ENCODE data around the gene MCHR1. TPM values are rescaled to one million over a fixed set of nuclear protein-coding genes. Genes with fewer than 3 reads are reported as not detected.
"Not testable (repeated sequence)": the region's sequence is repeated elsewhere in the genome, so short reads cannot be mapped to it uniquely, and the experiment has no call there.

The MCHR1 gene
- total RNA-seq, 1 donor from 2014 or later: not detected

- no peaks in the 10 kb centered on the region for H3K27me3 ChIP-seq
- no peaks in the 10 kb centered on the region for H3K36me3 ChIP-seq
- H3K9me3 ChIP-seq: no peaks in the 10 kb centered on the region
- no peak for ATAC-seq
- no peak overlapping the region for H3K4me3 ChIP-seq
- H3K4me1 ChIP-seq: no peaks in the 10 kb centered on the region
- no peak for DNase-seq
- intact Hi-C loops (cut with DNase I): no loop called here
- no peak overlapping the region for H3K27ac ChIP-seq
- TF ChIP-seq, protein P1, sequence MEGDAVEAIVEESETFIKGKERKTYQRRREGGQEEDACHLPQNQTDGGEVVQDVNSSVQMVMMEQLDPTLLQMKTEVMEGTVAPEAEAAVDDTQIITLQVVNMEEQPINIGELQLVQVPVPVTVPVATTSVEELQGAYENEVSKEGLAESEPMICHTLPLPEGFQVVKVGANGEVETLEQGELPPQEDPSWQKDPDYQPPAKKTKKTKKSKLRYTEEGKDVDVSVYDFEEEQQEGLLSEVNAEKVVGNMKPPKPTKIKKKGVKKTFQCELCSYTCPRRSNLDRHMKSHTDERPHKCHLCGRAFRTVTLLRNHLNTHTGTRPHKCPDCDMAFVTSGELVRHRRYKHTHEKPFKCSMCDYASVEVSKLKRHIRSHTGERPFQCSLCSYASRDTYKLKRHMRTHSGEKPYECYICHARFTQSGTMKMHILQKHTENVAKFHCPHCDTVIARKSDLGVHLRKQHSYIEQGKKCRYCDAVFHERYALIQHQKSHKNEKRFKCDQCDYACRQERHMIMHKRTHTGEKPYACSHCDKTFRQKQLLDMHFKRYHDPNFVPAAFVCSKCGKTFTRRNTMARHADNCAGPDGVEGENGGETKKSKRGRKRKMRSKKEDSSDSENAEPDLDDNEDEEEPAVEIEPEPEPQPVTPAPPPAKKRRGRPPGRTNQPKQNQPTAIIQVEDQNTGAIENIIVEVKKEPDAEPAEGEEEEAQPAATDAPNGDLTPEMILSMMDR (IDR thresholded peaks at IDR 0.05): no peak
Measured at GRCh38 chr22:40718250-40719204, 39.2 kb downstream of the MCHR1 start.

- Histone ChIP-seq H3K4me3 (no peak overlapping the region), H3K27me3 (no peaks in the 10 kb centered on the region), H3K9me3 (no peaks in the 10 kb centered on the region), H3K4me1 (no peaks in the 10 kb centered on the region), H3K27ac (no peak overlapping the region), H3K36me3 (no peaks in the 10 kb centered on the region)
- no peak for DNase-seq
- intact Hi-C loops (cut with DNase I): no loop called here
- TF ChIP-seq, protein P1 (IDR thresholded peaks at IDR 0.05): no peak
- no peak for ATAC-seq
Measured at GRCh38 chr22:40719599-40719998, 40.3 kb downstream of the MCHR1 start.

DNA sequence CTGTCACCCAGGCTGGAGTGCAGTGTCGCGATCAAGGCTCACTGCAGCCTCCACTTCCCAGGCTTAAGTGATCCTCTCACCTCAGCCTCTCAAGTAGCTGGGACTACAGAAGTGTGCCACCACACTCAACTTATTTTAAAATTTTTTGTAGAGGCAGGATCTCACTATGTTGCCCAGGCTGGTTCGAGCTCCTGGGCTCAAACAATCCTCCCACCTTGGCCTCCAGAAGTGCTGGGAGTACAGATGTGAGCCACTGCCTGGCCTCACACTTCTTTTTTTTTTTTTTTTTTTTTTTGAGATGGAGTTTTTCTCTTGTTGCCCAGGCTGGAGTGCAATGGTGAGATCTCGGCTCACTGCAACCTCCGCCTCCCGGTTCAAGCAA lies 40.9 kb downstream of the MCHR1 start:
- DNase-seq; H3K4me3 ChIP-seq; H3K9me3 ChIP-seq; H3K27ac ChIP-seq; H3K4me1 ChIP-seq; ATAC-seq; H3K36me3 ChIP-seq; intact Hi-C loops (cut with DNase I); H3K27me3 ChIP-seq: not testable (repeated sequence)

GRCh38 chr22:40720538-40721256 lies 41.4 kb downstream of the MCHR1 start:
- TF ChIP-seq, protein P1 (IDR thresholded peaks at IDR 0.05): no peak
- Histone ChIP-seq H3K4me1 (no peaks in the 10 kb centered on the region), H3K27me3 (no peaks in the 10 kb centered on the region), H3K36me3 (no peaks in the 10 kb centered on the region), H3K27ac (no peak overlapping the region), H3K9me3 (no peaks in the 10 kb centered on the region), H3K4me3 (no peak overlapping the region)
- ATAC-seq (no peak), DNase-seq (no peak)
- intact Hi-C loops (cut with DNase I): no loop called here

- Histone ChIP-seq H3K27ac (no peak overlapping the region), H3K27me3 (no peaks in the 10 kb centered on the region), H3K36me3 (no peaks in the 10 kb centered on the region), H3K9me3 (no peaks in the 10 kb centered on the region), H3K4me3 (no peak overlapping the region), H3K4me1 (no peaks in the 10 kb centered on the region)
- ATAC-seq: no peak
- TF ChIP-seq, protein P1 (IDR thresholded peaks at IDR 0.05): no peak
- no peak for DNase-seq
- intact Hi-C loops (cut with DNase I): no loop called here
Measured at GRCh38 chr22:40721266-40721665, 42.0 kb downstream of the MCHR1 start.

DNA sequence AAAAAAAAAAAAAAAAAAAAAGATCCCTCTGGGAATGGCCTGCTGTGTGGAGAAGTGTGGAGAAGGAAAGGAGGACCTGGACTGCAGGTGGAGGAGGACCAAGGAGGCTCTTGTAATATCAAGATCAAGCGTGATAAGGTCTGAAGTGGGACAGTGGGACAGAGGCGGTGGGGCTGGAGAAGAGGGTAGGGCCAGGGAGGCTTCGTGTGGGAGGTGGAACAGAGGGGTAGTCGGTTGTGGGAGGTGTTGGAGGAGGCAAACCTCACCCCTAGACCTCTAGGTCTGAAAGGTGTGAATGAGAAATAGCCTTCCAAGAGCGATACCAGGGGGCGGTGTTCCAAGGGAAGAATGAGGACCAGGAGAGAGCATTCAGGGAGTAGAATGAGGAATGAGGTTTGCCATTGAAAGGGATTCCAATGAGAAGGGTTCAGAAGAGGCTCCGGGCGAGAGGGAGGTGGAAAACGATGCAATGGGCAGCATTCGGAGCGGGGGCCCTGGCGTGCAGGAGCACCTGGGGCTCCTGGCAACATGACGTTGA lies 44.2 kb downstream of the MCHR1 start:
- no peak for DNase-seq
- H3K27me3 ChIP-seq: no peaks in the 10 kb centered on the region
- H3K4me1 ChIP-seq: no peaks in the 10 kb centered on the region
- intact Hi-C loops (cut with DNase I): no loop called here
- TF ChIP-seq, protein P1 (IDR thresholded peaks at IDR 0.05): no peak
- H3K9me3 ChIP-seq: no peaks in the 10 kb centered on the region
- no peak overlapping the region for H3K27ac ChIP-seq
- no peak for ATAC-seq
- H3K4me3 ChIP-seq: no peak overlapping the region
- H3K36me3 ChIP-seq: no peaks in the 10 kb centered on the region

All from upper lobe of right lung (tissue), 1 donor.